ENCODE results near the gene TMIGD3. TPM values are rescaled to one million over a fixed set of nuclear protein-coding genes. Genes with fewer than 3 reads are reported as not detected.

TMIGD3 gene
- total RNA-seq (not detected in 2 replicates), polyA plus RNA-seq (0.19 TPM in 1 of 2 replicates, not detected in the other), polyA minus RNA-seq (not detected in 2 replicates)
- 0.12 TPM for total RNA-seq (2013)

- peak within 1 kb of the TSS; percentile 16 for H2AFZ ChIP-seq (ENCODE audit: insufficient read depth, low read depth, low read length, poor library complexity, severe bottlenecking)
- H3K27ac ChIP-seq (ENCODE audit: low read length in 2 of 2), result peak within 1 kb of the TSS; percentile 31 to 93
- H3K9me3 ChIP-seq (ENCODE audit: control extremely low read depth in 1 of 3, control insufficient read depth in 2 of 3, insufficient read depth in 1 of 3, low read length in 2 of 3), result no peaks in the 10 kb centered on the region
- ATAC-seq (ENCODE audit: low read depth), result no peak
- no peaks in the 10 kb centered on the region for H4K20me1 ChIP-seq (ENCODE audit: control insufficient read depth, insufficient read depth, low read length, poor library complexity, severe bottlenecking)
- H3K9me3 Mint-ChIP-seq (ENCODE audit: insufficient read depth), result no peaks in the 10 kb centered on the region
- H3K4me3 ChIP-seq (ENCODE audit: control extremely low read depth in 1 of 5, extremely low read depth in 1 of 5, insufficient read depth in 1 of 5, low read depth in 2 of 5, low read length in 4 of 5), result no peak within 1 kb of the TSS
- ChIA-PET POLR2A (interaction anchor here (0.7 to 1.3 kb wide), 4 partner anchors 10 to 54 kb away, joined by 3 read pairs; no protein-coding TSS in a partner anchor), CTCF (interaction anchor here (1.2 to 10.6 kb wide), 6 partner anchors 12 to 266 kb away, joined by 3 to 276 read pairs (median 4); partner anchors contain the start of gene C1orf162)
- H3K27me3 ChIP-seq (replicated peaks in 1 of 4; ENCODE audit: control extremely low read depth in 1 of 4, control insufficient read depth in 3 of 4, insufficient read depth in 4 of 4, low read length in 3 of 4), result no peaks in the 10 kb centered on the region
- H3K4me1 ChIP-seq (ENCODE audit: control insufficient read depth in 2 of 2, insufficient read depth in 2 of 2, low read length in 2 of 2), result peaks cover 58 to 61% of the 10 kb centered on the region in 2 donors
- WGBS (ENCODE audit: insufficient coverage), result 3% methylated on average over 2 of the region's 4 CpGs
- H3K9ac ChIP-seq (ENCODE audit: low read length), result no peak within 1 kb of the TSS
- intact Hi-C loops (cut with micrococcal nuclease), result no loop called here
- H3K79me2 ChIP-seq (ENCODE audit: control insufficient read depth, insufficient read depth, low read length), result no peaks in the 10 kb centered on the region
- H3K4me2 ChIP-seq (replicated peaks; ENCODE audit: low read depth, low read length, poor library complexity, severe bottlenecking), result peak within 1 kb of the TSS; percentile 54
- H3K27me3 Mint-ChIP-seq, result no peaks in the 10 kb centered on the region
- H3K36me3 ChIP-seq (replicated peaks in 1 of 2; ENCODE audit: control extremely low read depth in 1 of 2, control insufficient read depth in 1 of 2, extremely low read depth in 1 of 2, insufficient read depth in 2 of 2, low read length in 1 of 2), result no peaks in the 10 kb centered on the region
- H3K4me1 Mint-ChIP-seq, result peaks cover 56% of the 10 kb centered on the region
- TF ChIP-seq CTCF (IDR thresholded peaks at IDR 0.05), result no peak
- no peak for TF ChIP-seq EZH2 (IDR thresholded peaks at IDR 0.05; ENCODE audit: borderline replicate concordance, insufficient read depth, low read depth, low read length, poor library complexity, severe bottlenecking)
- DNase-seq, result peak; percentile 74
- H3K27ac Mint-ChIP-seq, result peak within 1 kb of the TSS; percentile 81
- peak within 1 kb of the TSS; percentile 48 for H3K4me3 Mint-ChIP-seq
These were observed at the start of gene TMIGD3, which contains the start of gene ADORA3 for GRCh38 chr1:111503585-111504060. Gene TMIGD3 (minus strand): TSS chr1:111503633. CDS start chr1:111503354, 279 bp downstream. Gene ADORA3 (minus strand): TSS chr1:111503633. CDS start chr1:111503354, 279 bp downstream.

DNA sequence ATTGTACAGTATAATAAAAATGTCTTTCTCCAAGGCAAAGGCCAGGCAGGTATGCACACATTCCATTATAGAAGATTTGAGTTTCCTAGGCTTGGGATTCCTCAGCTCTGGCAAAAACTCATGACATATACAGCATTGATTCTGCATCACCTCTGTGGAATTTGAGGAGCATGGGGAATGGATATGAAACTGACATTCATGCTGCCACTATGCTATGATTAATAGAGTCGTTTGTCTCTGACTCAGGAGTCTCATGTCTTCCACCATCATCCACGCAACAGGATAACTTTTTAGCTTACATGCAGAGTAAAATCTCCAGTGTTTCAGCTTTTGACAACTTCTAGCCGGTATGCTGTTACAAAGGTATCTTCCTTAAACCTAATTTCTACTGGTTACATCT, 49.8 kb upstream of the TMIGD3 start:
- intact Hi-C loops (cut with micrococcal nuclease), result no loop called here
- no peaks in the 10 kb centered on the region for H3K4me1 Mint-ChIP-seq

More for the DNA sequence above, 49.8 kb upstream of the TMIGD3 start:
- DNase-seq (no peak), ATAC-seq (ENCODE audit: low read depth) (no peak)
- Histone ChIP-seq H3K4me3 (ENCODE audit: control extremely low read depth in 1 of 5, extremely low read depth in 1 of 5, insufficient read depth in 1 of 5, low read depth in 2 of 5, low read length in 4 of 5) (no peak overlapping the region), H3K4me2 (replicated peaks; ENCODE audit: low read depth, low read length, poor library complexity, severe bottlenecking) (no peak overlapping the region), H3K79me2 (ENCODE audit: control insufficient read depth, insufficient read depth, low read length) (no peaks in the 10 kb centered on the region), H3K9ac (ENCODE audit: low read length) (no peak overlapping the region), H2AFZ (ENCODE audit: insufficient read depth, low read depth, low read length, poor library complexity, severe bottlenecking) (no peak overlapping the region), H3K9me3 (ENCODE audit: control extremely low read depth in 1 of 3, control insufficient read depth in 2 of 3, insufficient read depth in 1 of 3, low read length in 2 of 3) (no peaks in the 10 kb centered on the region), H3K36me3 (replicated peaks in 1 of 2; ENCODE audit: control extremely low read depth in 1 of 2, control insufficient read depth in 1 of 2, extremely low read depth in 1 of 2, insufficient read depth in 2 of 2, low read length in 1 of 2) (no peaks in the 10 kb centered on the region), H3K27ac (ENCODE audit: low read length in 2 of 2) (no peak overlapping the region), H4K20me1 (ENCODE audit: control insufficient read depth, insufficient read depth, low read length, poor library complexity, severe bottlenecking) (no peaks in the 10 kb centered on the region), H3K4me1 (ENCODE audit: control insufficient read depth in 2 of 2, insufficient read depth in 2 of 2, low read length in 2 of 2) (no peaks in the 10 kb centered on the region), H3K27me3 (replicated peaks in 1 of 4; ENCODE audit: control extremely low read depth in 1 of 4, control insufficient read depth in 3 of 4, insufficient read depth in 4 of 4, low read length in 3 of 4) (no peaks in the 10 kb centered on the region)
- H3K27me3 Mint-ChIP-seq, result peaks cover 8% of the 10 kb centered on the region
- no peak overlapping the region for H3K27ac Mint-ChIP-seq
- CTCF ChIA-PET, result interaction anchor here (0.8 to 1.7 kb wide), 6 partner anchors 10 to 147 kb away, joined by 3 to 4 read pairs (median 3); no protein-coding TSS in a partner anchor
- TF ChIP-seq CTCF (IDR thresholded peaks at IDR 0.05), result no peak
- TF ChIP-seq EZH2 (IDR thresholded peaks at IDR 0.05; ENCODE audit: borderline replicate concordance, insufficient read depth, low read depth, low read length, poor library complexity, severe bottlenecking), result no peak
- H3K9me3 Mint-ChIP-seq (ENCODE audit: insufficient read depth), result no peaks in the 10 kb centered on the region
- 94% methylated on average over 2 of the region's 3 CpGs for WGBS (ENCODE audit: insufficient coverage)
- H3K4me3 Mint-ChIP-seq, result no peak overlapping the region
- POLR2A ChIA-PET, result no interaction called here
